ENCODE measurements around the gene VPS35L. TPM values are rescaled to one million over a fixed set of nuclear protein-coding genes. Genes with fewer than 3 reads are reported as not detected.

VPS35L gene
- total RNA-seq, 1 donor from 2014 or later, result 62.8 TPM

GRCh38 chr16:19708296-19709205, 153.0 kb downstream of the VPS35L start:
- DNase-seq (ENCODE audit: low read depth), result no peak
- Histone ChIP-seq H3K4me3 (ENCODE audit: low read depth, low read length) (no peak overlapping the region), H3K36me3 (ENCODE audit: control insufficient read depth, insufficient read depth, low read length) (peaks cover 3% of the 10 kb centered on the region), H3K27me3 (ENCODE audit: control insufficient read depth, insufficient read depth, low read length) (no peaks in the 10 kb centered on the region)
- no peak for TF ChIP-seq CTCF (IDR thresholded peaks at IDR 0.05; ENCODE audit: insufficient read depth, low read length, poor library complexity, severe bottlenecking)

DNA sequence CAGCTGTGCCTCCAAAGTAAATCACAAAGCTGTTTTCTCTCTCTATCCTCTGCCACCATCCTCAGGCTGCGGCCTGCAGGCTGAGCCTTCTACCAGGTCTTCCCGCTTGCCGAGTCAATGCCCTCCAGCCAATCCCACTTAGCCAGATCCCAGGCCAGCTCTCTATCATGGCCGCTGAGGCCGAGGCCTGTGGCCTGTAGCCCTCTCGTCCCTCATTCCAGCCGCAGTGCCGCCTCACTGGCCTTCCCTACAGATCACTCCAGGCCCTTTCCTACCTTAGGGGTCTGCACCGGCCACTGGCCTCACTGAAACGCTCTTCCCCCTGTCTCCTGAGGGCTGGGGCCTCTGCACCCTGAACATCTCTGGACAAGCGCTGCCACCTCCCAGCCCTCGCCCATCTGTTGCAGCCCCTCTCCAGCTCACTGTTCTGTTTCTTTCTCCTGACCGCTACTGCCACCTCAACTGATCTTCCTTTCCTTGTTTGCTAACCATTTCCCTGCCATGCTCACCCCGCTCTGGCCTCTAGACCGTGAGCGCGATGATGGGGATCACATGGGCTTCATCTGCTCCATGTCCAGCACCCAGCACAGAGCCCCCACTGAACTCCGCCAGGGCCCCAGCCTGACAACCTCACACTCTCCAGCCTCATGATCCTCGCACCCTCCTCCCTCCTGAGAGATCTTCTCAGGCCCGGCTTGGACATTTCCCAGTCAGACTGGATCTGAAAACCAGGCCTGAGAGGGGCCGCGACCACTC, 154.1 kb downstream of the VPS35L start:
- H3K36me3 ChIP-seq (ENCODE audit: control insufficient read depth, insufficient read depth, low read length), result peaks cover 4% of the 10 kb centered on the region
- no peak for DNase-seq (ENCODE audit: low read depth)
- H3K27me3 ChIP-seq (ENCODE audit: control insufficient read depth, insufficient read depth, low read length), result no peaks in the 10 kb centered on the region
- no peak for TF ChIP-seq CTCF (IDR thresholded peaks at IDR 0.05; ENCODE audit: insufficient read depth, low read length, poor library complexity, severe bottlenecking)
- H3K4me3 ChIP-seq (ENCODE audit: low read depth, low read length), result no peak overlapping the region

GRCh38 chr16:19710191-19710908, 154.8 kb downstream of the VPS35L start:
- no peak for TF ChIP-seq CTCF (IDR thresholded peaks at IDR 0.05; ENCODE audit: insufficient read depth, low read length, poor library complexity, severe bottlenecking)
- Histone ChIP-seq H3K36me3 (ENCODE audit: control insufficient read depth, insufficient read depth, low read length) (peaks cover 2% of the 10 kb centered on the region), H3K27me3 (ENCODE audit: control insufficient read depth, insufficient read depth, low read length) (no peaks in the 10 kb centered on the region), H3K4me3 (ENCODE audit: low read depth, low read length) (no peak overlapping the region)
- no peak for DNase-seq (ENCODE audit: low read depth)

DNA sequence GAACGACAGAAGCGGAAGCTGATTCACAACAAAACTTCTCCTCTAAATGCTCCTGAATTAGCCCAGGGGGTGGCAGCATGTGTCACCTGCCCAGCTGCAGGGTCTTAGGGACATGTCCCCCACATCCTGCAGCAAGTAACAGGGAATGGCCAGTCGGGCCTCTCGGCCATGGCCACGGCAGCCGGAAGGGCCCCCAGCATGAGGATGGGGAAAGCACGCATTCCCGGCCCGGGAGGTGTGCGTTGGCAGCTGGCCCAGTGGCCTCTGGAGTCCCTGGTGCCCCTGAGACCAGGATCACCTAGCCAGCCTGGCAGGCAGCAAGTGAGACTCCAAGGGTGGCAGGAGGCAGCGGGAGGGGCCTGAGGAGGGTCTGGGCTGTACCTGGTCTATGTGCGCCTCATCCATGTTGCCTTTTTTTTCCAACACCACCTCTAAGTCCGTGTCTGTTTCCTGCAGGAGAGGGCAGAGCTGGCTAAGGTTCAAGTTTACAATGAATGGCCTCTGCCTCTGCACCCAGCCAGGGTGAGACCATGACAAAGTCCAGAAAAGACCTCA, 155.6 kb downstream of the VPS35L start:
- no peak overlapping the region for H3K4me3 ChIP-seq (ENCODE audit: low read depth, low read length)
- H3K27me3 ChIP-seq (ENCODE audit: control insufficient read depth, insufficient read depth, low read length), result no peaks in the 10 kb centered on the region
- DNase-seq (ENCODE audit: low read depth), result no peak
- no peak for TF ChIP-seq CTCF (IDR thresholded peaks at IDR 0.05; ENCODE audit: insufficient read depth, low read length, poor library complexity, severe bottlenecking)
- H3K36me3 ChIP-seq (ENCODE audit: control insufficient read depth, insufficient read depth, low read length), result peaks cover 2% of the 10 kb centered on the region

DNA sequence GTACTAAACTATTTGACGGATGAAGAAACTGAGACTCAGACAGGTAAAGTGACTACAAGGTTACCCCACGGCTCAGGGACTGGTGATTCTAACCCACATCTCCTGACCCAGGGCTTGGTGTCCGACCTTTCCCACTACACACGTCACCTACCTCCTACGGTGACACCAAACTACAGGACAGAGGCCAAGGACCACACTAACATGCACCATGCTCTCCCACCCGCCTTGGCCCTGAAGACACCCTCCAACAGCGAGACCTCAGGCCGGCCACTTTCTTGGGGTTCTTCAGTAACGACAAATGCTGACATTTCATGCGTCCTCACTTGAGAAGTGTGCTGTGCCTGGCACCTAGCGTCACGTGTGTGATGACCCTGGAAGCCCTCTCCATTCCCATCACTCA, 156.1 kb downstream of the VPS35L start:
- no peak for TF ChIP-seq CTCF (IDR thresholded peaks at IDR 0.05; ENCODE audit: insufficient read depth, low read length, poor library complexity, severe bottlenecking)
- Histone ChIP-seq H3K4me3 (ENCODE audit: low read depth, low read length) (no peak overlapping the region), H3K27me3 (ENCODE audit: control insufficient read depth, insufficient read depth, low read length) (no peaks in the 10 kb centered on the region), H3K36me3 (ENCODE audit: control insufficient read depth, insufficient read depth, low read length) (peaks cover 2% of the 10 kb centered on the region)
- no peak for DNase-seq (ENCODE audit: low read depth)

Data from kidney epithelial cell (primary cell).